Measurements from ENCODE around the gene SH3RF3. TPM values are rescaled to one million over a fixed set of nuclear protein-coding genes. Genes with fewer than 3 reads are reported as not detected.

SH3RF3 gene
- polyA plus RNA-seq, 1 of the 3 experiments (the other 2 are of a cell fraction): 1.9 TPM

DNA sequence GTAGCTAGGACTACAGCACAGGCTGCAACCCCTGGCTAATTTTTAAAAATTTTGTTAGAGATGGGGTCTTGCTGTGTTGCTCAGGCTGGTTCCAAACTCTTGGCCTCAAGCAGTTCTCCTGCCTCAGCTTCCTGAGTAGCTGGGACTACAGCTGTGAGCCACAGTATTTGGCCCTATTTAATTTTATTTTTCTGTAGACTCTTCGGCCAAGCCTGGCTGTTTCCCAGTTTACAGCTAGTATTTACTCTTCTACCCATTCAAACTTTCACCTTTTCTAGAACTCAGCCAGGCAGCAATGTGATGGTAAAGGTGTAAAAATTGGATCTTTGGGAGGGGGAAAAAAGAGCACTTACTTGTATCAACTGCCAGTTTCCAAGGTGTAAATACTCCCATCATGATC lies 35.3 kb downstream of the SH3RF3 start:
- WGBS (ENCODE audit: low lambda C conversion rate): 79% methylated on average over 1 of the region's 1 CpG

GRCh38 chr2:109164739-109165221 lies 35.8 kb downstream of the SH3RF3 start:
- H3K9ac ChIP-seq: no peak overlapping the region
- no peak overlapping the region for H2AFZ ChIP-seq (ENCODE audit: low read depth)
- H3K27me3 ChIP-seq (ENCODE audit: insufficient read depth): no peaks in the 10 kb centered on the region
- H3K4me1 ChIP-seq (ENCODE audit: control insufficient read depth in 1 of 2, insufficient read depth in 2 of 2, low read depth in 1 of 2, low read length in 1 of 2): peaks cover 14 to 30% of the 10 kb centered on the region in 2 experiments; a peak in 3 of 4 replicates
- ChIA-PET CTCF (no interaction called here), POLR2A (no interaction called here)
- peaks cover 36% of the 10 kb centered on the region for H3F3A ChIP-seq (replicated peaks; ENCODE audit: insufficient read depth)
- H3K4me2 ChIP-seq: peak overlapping the region; percentile 57
- H3K4me3 ChIP-seq (ENCODE audit: low read depth in 2 of 2, low read length in 1 of 2): no peak overlapping the region
- no peaks in the 10 kb centered on the region for H3K36me3 ChIP-seq (replicated peaks in 1 of 2; ENCODE audit: control insufficient read depth in 1 of 2, insufficient read depth in 2 of 2, low read length in 1 of 2)
- DNase-seq: no peak
- no peaks in the 10 kb centered on the region for H4K20me1 ChIP-seq (ENCODE audit: insufficient read depth)
- 24% methylated on average over 3 of the region's 3 CpGs for WGBS (ENCODE audit: low lambda C conversion rate)
- peak overlapping the region; percentile 48 to 90 for H3K27ac ChIP-seq (ENCODE audit: low read depth in 2 of 2, low read length in 1 of 2)
- no peaks in the 10 kb centered on the region for H3K9me2 ChIP-seq
- H3K9me3 ChIP-seq: no peaks in the 10 kb centered on the region
- peaks cover 53% of the 10 kb centered on the region for H3K79me2 ChIP-seq (ENCODE audit: insufficient read depth)
- TF ChIP-seq JUND (IDR thresholded peaks at IDR 0.05) (peak; percentile 80), EP300 (IDR thresholded peaks at IDR 0.05; ENCODE audit: borderline replicate concordance in 1 of 2, low read depth in 1 of 2, low read length in 1 of 2) (peak in 1 of 2 experiments; percentile 78; a peak in 2 of 4 replicates), EZH2phosphoT487 (IDR thresholded peaks at IDR 0.05; ENCODE audit: borderline replicate concordance, low read depth) (no peak), PBX3 (IDR thresholded peaks at IDR 0.05) (peak; percentile 79), MEF2A (IDR thresholded peaks at IDR 0.05; ENCODE audit: borderline replicate concordance, low read depth) (peak; percentile 67; the same call in 1 of the 2 replicates), GABPA (IDR thresholded peaks at IDR 0.05; ENCODE audit: low read depth) (no peak), NRF1 (IDR thresholded peaks at IDR 0.05; ENCODE audit: low read depth, low read length) (no peak), MAX (IDR thresholded peaks at IDR 0.05; ENCODE audit: low read depth) (peak; percentile 44; the same call in 1 of the 2 replicates), GATA2 (CRISPR knock-in tag; IDR thresholded peaks at IDR 0.05) (no peak), NFIC (IDR thresholded peaks at IDR 0.05; ENCODE audit: borderline replicate concordance) (peak; percentile 89), SIN3A (IDR thresholded peaks at IDR 0.05; ENCODE audit: borderline replicate concordance, low read depth, low read length) (no peak), ZBTB33 (IDR thresholded peaks at IDR 0.05; ENCODE audit: borderline replicate concordance, low read depth) (no peak), RCOR1 (IDR thresholded peaks at IDR 0.05; ENCODE audit: low read length) (no peak), RXRA (IDR thresholded peaks at IDR 0.05; ENCODE audit: borderline replicate concordance, low read depth) (peak; percentile 83), MXI1 (IDR thresholded peaks at IDR 0.05; ENCODE audit: low read depth, low read length) (no peak), RFX5 (IDR thresholded peaks at IDR 0.05; ENCODE audit: low read length) (no peak)
- TF ChIP-seq, protein P1, sequence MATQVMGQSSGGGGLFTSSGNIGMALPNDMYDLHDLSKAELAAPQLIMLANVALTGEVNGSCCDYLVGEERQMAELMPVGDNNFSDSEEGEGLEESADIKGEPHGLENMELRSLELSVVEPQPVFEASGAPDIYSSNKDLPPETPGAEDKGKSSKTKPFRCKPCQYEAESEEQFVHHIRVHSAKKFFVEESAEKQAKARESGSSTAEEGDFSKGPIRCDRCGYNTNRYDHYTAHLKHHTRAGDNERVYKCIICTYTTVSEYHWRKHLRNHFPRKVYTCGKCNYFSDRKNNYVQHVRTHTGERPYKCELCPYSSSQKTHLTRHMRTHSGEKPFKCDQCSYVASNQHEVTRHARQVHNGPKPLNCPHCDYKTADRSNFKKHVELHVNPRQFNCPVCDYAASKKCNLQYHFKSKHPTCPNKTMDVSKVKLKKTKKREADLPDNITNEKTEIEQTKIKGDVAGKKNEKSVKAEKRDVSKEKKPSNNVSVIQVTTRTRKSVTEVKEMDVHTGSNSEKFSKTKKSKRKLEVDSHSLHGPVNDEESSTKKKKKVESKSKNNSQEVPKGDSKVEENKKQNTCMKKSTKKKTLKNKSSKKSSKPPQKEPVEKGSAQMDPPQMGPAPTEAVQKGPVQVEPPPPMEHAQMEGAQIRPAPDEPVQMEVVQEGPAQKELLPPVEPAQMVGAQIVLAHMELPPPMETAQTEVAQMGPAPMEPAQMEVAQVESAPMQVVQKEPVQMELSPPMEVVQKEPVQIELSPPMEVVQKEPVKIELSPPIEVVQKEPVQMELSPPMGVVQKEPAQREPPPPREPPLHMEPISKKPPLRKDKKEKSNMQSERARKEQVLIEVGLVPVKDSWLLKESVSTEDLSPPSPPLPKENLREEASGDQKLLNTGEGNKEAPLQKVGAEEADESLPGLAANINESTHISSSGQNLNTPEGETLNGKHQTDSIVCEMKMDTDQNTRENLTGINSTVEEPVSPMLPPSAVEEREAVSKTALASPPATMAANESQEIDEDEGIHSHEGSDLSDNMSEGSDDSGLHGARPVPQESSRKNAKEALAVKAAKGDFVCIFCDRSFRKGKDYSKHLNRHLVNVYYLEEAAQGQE (IDR thresholded peaks at IDR 0.05; ENCODE audit: low read depth, low read length): no peak
- TF ChIP-seq, protein P2, sequence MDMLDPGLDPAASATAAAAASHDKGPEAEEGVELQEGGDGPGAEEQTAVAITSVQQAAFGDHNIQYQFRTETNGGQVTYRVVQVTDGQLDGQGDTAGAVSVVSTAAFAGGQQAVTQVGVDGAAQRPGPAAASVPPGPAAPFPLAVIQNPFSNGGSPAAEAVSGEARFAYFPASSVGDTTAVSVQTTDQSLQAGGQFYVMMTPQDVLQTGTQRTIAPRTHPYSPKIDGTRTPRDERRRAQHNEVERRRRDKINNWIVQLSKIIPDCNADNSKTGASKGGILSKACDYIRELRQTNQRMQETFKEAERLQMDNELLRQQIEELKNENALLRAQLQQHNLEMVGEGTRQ (IDR thresholded peaks at IDR 0.05; ENCODE audit: borderline replicate concordance, low read depth, low read length): no peak

More for the DNA sequence above, 35.3 kb downstream of the SH3RF3 start:
- Histone ChIP-seq H3K9ac (no peak overlapping the region), H3F3A (replicated peaks; ENCODE audit: insufficient read depth) (peaks cover 36% of the 10 kb centered on the region), H4K20me1 (ENCODE audit: insufficient read depth) (no peaks in the 10 kb centered on the region), H2AFZ (ENCODE audit: low read depth) (no peak overlapping the region), H3K4me1 (ENCODE audit: control insufficient read depth in 1 of 2, insufficient read depth in 2 of 2, low read depth in 1 of 2, low read length in 1 of 2) (peaks cover 16 to 30% of the 10 kb centered on the region in 2 experiments; a peak in 3 of 4 replicates), H3K4me3 (ENCODE audit: low read depth in 2 of 2, low read length in 1 of 2) (no peak overlapping the region), H3K79me2 (ENCODE audit: insufficient read depth) (peaks cover 48% of the 10 kb centered on the region), H3K36me3 (replicated peaks in 1 of 2; ENCODE audit: control insufficient read depth in 1 of 2, insufficient read depth in 2 of 2, low read length in 1 of 2) (no peaks in the 10 kb centered on the region), H3K9me2 (no peaks in the 10 kb centered on the region), H3K9me3 (no peaks in the 10 kb centered on the region), H3K27me3 (ENCODE audit: insufficient read depth) (no peaks in the 10 kb centered on the region), H3K4me2 (peak overlapping the region; percentile 57), H3K27ac (ENCODE audit: low read depth in 2 of 2, low read length in 1 of 2) (peak overlapping the region; percentile 48 to 90; a peak in 3 of 4 replicates)
- ChIA-PET CTCF (no interaction called here), POLR2A (interaction anchor here (0.7 kb wide), 1 partner anchor 13 kb away, joined by 3 read pairs; no protein-coding TSS in a partner anchor)
- DNase-seq: no peak
- TF ChIP-seq GATA2 (CRISPR knock-in tag; IDR thresholded peaks at IDR 0.05) (no peak), MXI1 (IDR thresholded peaks at IDR 0.05; ENCODE audit: low read depth, low read length) (no peak), NRF1 (IDR thresholded peaks at IDR 0.05; ENCODE audit: low read depth, low read length) (no peak), FOXJ3 (CRISPR knock-in tag; IDR thresholded peaks at IDR 0.05) (no peak), FOXM1 (IDR thresholded peaks at IDR 0.05; ENCODE audit: low read depth) (no peak), GABPA (IDR thresholded peaks at IDR 0.05; ENCODE audit: low read depth) (no peak), SMC3 (IDR thresholded peaks at IDR 0.05; ENCODE audit: low read depth, low read length) (no peak)

All from SK-N-SH (cell line).